ENCODE measurements around the gene DNAJC30.

DNA sequence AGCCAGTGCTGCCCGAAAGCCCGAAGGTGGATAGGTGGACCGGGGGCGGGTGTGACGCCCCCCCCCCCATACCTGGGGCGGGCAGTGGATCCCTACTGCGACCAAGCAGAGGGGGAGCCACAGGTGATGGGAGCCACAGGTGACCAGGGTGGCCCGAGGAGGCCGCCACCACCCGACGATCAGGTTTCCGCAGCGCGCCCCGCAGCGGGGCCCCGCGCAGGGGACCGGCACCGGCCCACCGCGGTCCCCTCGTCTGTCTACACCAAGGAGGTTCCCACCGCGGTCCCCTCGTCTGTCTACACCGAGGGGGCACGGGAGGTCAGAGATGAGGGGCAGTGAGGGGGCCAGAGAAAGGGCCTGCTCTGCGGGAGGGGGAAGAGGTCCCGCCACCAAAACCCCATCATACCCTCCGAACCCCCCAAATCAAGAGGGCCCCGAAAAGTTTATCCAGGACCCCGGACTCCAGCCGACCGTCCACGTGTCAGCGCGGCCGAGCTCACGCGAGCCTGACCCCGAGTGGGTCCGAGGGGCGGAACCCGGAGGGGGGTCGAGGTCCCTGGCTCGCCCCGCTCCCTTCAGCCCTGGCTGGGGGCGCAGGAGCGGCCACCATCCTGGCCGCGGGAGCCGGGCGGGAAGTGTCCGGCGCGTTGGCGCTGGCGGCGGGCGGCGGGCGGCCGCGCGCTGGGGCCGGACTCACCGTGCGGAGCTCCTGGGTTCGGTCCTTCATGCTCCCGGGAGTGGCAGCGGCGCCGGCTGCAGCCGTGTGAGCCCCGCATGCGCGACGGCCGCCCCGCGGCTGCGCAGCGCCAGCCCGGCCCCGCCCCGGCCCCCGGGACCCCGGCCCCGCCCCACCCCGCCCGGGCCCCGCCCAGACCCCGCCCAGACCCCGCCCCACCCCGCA is 35.9 kb upstream of the DNAJC30 start, which contains the start of gene STX1A:
- TF ChIP-seq, protein P1, sequence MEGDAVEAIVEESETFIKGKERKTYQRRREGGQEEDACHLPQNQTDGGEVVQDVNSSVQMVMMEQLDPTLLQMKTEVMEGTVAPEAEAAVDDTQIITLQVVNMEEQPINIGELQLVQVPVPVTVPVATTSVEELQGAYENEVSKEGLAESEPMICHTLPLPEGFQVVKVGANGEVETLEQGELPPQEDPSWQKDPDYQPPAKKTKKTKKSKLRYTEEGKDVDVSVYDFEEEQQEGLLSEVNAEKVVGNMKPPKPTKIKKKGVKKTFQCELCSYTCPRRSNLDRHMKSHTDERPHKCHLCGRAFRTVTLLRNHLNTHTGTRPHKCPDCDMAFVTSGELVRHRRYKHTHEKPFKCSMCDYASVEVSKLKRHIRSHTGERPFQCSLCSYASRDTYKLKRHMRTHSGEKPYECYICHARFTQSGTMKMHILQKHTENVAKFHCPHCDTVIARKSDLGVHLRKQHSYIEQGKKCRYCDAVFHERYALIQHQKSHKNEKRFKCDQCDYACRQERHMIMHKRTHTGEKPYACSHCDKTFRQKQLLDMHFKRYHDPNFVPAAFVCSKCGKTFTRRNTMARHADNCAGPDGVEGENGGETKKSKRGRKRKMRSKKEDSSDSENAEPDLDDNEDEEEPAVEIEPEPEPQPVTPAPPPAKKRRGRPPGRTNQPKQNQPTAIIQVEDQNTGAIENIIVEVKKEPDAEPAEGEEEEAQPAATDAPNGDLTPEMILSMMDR (optimal IDR thresholded peaks at IDR 0.05 in 1 of 3, IDR thresholded peaks at IDR 0.05 in 1 of 3, conservative IDR thresholded peaks at IDR 0.05 in 1 of 3; ENCODE audit: extremely low read depth in 1 of 3, insufficient read depth in 2 of 3, low read length in 3 of 3), result no peak
- TF ChIP-seq EZH2 (IDR thresholded peaks at IDR 0.05; ENCODE audit: low read length), result no peak
